AG08396 (cell line): ENCODE measurements around the gene GNB5.
"Not testable (repeated sequence)": the region's sequence is repeated elsewhere in the genome, so short reads cannot be mapped to it uniquely, and the experiment has no call there.

Source experiments
- DNase-seq: peaks from one replicate; pipeline ENCODE4 v3.0.0; 2012; ENCODE audit warnings: low spot score, mixed read lengths

The GNB5 gene

DNA sequence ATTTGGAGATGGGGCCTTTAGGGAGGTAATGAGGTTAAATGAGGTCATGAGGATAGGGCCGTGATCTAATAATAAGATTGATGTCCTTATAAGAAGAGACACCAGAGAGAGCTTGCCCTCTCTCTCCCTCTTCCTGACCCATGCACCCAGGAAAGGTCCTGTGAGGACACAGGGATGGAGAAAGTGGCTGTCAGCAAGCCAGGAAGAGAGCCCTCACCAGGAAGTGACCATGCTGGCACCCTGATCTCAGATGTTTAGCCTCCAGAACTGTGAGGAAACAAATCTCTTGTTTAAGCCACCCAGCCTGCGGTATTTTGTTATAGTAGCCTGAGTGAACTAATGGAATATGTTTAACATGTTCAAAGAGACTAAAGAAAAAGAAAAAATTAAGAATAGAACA is 15.3 kb upstream of the GNB5 start:
- no peak for DNase-seq

DNA sequence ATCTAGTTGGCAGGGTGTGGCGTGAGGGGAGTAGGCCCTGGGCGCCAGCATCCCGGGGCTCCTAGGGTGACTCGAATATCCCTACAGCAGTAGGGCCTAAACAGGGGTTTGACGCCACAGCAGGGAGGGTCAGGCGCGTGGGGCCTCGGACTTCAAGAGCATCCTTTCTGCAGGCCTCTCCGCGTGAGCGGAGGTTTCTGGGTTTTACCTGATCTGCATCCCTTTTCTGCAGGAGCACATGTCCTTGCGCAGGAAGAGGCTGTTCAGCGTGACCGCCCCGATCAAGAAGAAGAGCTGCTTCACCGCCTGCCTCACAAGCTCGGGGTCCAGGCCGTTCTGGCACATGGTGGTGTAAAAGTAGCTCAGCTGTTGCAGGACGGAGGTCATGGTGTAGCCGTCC is 13.5 kb upstream of the GNB5 start:
- no peak for DNase-seq

DNA sequence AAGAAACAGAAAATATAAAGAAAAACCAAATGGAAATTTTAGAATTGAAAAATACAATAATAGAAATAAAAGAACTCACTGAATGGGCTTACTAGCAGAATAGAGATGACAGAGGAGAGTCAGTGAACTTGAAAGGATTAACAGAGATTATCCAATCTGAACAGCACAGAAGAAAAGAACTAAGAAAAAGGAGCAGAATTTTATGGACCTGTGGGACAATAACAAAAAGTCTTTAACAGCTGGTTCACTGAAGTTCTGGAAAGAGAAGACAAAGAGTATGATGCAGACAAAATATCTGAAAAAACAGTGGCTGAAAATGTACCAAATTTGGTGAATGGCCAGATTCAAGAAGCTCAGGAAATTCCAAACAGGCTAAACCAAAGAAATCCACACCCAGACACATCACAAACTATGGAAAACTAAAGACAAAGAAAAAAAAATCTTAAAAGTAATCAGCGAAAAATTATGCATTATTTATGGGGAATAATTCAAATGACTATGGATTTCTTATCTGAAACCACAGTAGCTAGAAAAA is 9.7 kb upstream of the GNB5 start:
- DNase-seq: no peak

- DNase-seq: no peak
Observed at GRCh38 chr15:52199271-52199670, 8.1 kb upstream of the GNB5 start.

- DNase-seq: no peak
Observed at GRCh38 chr15:52196891-52197290, 5.7 kb upstream of the GNB5 start.

- no peak for DNase-seq
Observed at GRCh38 chr15:52193791-52194190, 2.6 kb upstream of the GNB5 start.

DNA sequence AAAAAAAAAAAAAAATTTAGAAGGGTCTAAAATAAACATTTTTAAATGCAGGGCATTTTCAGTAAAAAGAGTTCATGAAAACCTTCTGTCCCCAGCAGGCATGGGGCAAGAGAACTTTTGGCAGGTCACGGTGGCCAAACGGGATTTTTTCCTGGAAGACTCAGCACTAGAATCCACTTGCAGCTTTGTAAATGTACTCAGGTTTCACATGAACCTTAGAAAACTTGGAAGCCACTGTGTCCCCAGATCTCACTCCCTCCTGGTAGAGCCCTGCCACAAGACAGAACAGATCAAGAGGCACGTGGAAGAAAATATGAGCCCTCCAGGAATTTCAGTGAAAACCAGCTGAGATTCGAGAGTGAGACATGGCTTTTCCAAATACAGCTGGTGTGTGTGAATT is 2.1 kb upstream of the GNB5 start:
- DNase-seq: no peak

GRCh38 chr15:52186651-52187486 is 4.3 kb downstream of the GNB5 start:
- DNase-seq: no peak

- DNase-seq: no peak
Observed at GRCh38 chr15:52185151-52185561, 6.0 kb downstream of the GNB5 start.

DNA sequence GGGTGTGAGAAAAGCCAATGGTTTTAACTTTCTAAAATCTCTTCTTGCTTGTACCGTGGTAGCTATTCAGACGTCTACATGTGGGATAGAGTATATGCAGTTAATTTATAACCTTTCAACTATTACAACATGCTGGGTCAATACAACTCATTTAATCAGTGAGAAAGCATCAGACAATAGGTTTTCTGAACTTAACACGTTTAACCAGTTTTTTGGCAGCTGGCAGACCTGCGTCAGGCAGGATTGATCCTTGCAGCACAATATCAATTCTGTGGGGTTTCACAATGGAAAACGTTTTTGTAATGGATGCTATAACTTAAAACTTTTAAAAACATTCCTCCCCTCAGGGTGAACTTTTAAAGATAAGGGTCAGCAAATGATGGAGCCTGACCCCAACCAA is 6.5 kb downstream of the GNB5 start:
- no peak for DNase-seq

DNA sequence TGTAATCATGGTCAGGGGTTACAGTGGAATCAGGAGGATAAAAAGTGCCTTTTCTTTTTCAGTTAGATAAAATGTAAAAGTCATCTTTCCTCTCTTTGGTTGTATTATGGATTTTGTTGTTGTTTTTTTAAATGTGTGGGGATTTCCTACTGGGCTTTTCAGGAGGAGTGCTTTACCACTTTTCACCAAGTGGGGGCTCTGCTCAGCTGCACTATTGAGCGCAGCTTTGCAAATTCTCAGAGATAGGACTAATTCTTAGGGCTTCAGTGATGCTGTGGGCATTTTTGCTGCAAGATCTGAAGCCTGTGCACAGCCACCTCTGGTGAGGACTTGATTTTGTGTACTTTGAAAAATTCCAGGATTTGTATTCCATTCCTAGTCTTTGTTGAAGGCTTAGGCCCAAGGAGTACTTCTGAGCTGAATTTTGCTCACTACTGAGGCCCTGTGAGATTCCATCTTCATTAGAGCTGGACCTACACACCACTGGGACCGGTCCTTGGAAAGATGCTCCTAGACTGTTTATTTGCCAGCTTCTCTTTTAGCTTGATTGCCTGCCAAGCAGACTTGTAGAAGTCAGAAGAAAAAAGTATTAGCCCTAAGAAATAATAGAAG is 7.5 kb downstream of the GNB5 start:
- peak; percentile 42 for DNase-seq

DNA sequence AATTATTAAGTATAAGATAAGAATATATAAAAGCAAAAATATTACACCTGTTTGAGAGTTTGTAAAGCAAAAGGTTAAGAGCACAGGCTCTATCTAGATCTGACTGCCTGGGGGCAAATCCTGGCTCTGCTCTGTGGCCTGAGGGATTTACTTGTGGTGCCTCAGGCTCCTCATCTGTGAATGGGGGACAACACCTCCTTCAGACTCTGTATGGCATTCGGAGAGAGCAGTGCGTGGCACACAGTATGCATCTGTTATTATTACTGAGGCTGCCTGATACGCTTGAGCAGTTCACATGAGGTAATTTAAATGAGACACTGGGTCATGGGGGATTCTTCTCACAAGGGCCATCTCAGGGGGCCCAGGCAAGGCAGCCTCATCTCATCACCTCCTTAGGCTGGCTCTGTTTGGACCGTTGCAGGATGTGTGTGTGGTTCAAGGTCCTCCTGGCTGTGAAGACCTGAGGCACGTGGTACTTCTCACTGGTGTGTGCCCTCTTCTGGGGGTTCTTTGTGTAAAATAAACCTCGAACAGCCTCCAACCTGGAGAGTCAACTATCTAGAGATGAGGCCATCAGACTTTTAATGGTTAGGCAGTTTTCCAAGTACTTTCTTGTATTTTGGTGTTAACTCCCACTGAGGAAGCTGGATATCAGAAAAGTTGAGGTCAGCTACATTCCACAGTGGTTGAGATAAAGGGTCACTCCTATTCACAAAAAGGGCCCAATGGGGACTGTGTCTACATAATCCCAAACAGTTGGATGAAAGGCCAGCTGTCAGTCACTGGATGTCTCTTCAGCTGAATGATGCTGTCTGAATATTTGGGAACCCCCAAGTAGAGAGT is 9.0 kb downstream of the GNB5 start:
- DNase-seq: no peak

DNA sequence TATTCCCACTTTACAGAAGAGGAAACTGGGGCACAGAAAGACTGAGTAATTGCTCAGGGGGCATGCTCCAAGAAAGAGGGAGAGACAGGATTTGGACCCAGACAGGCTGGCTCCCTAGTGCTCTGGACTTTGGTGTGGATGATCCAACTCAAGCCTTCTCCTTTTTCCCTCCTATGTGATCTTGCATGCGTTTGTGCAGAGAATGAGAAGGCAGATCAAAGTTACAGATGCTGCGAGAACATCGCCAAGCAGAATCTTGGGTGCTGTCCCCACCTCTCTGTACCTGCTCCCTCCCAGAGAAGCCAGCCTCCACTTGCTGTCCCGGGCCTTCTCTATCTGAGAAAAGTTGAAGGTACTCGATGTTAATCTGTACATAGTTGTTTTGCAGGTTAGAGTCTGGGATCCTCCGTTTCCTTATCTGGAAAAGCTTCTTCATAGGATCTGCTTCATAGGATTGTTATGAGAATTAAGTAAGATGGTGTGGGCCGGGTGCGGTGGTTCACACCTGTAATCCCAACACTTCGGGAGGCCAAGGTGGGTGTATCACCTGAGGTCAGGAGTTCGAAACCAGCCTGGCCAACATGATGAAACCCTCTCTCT is 10.2 kb downstream of the GNB5 start:
- no peak for DNase-seq

GRCh38 chr15:52180196-52180835 is 10.9 kb downstream of the GNB5 start:
- DNase-seq: no peak

- peak; percentile 95 for DNase-seq
Observed at GRCh38 chr15:52179278-52180195, 11.7 kb downstream of the GNB5 start.

GRCh38 chr15:52178765-52179164 is 12.4 kb downstream of the GNB5 start:
- DNase-seq: no peak

DNA sequence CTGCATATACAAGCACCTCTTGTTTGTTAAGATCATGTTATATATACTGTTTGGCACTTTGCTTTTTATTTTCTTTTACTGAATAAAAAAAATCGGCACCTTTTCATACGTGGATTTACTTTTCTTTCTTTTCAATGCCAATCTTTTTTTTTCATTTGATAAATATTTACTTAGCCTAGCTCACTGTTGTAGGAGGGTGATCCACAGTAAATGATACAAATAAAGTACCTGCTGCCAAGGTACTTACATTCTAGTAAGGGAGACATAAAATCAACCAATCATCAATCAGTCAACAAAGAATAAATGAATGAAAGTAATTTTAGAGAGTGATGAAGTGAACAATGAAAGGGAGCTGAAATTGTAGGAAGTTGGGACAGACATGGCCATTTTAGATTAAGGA is 18.3 kb downstream of the GNB5 start:
- no peak for DNase-seq

DNA sequence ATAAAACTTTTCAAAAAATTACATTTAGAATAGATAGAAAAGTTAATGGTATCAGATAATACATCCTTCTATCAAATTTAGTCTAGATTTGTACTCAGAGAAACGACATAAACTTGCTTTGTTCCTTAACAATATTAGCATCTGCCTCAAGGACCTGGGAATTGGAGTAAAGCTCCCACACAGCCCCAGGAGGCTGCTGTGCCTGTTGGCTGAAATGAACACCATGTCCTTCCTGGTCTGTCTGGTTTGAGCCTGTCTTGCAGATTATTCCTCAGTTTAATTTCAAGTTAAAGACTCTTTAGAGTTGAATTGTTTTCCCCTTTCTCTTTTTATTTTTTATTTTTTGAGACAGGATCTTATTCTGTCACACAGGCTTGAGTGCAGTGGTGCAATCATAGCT is 19.4 kb downstream of the GNB5 start:
- no peak for DNase-seq

DNA sequence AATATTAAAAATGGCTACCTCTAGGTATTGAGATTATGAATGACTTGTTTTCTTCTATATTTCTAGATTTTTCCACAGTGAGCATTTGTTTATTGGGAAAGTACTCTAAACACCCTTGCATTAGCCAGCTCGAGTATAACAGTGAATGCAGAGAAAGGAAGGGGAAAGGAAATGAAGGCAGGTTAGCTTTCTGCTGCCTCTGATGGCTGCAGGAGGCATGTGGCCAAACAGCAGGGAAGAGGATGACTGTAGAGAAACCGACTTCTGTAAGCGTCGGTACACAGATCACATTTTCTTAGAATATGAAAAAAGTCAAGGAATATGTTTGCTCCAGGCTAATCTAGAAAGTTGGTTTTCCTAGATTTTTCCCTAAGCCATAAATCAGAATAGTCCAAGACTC is 19.8 kb downstream of the GNB5 start:
- DNase-seq: no peak

GRCh38 chr15:52170199-52170598 is 21.0 kb downstream of the GNB5 start:
- not testable (repeated sequence) for DNase-seq
